ENCODE data around the gene CREM.

The CREM gene

DNA sequence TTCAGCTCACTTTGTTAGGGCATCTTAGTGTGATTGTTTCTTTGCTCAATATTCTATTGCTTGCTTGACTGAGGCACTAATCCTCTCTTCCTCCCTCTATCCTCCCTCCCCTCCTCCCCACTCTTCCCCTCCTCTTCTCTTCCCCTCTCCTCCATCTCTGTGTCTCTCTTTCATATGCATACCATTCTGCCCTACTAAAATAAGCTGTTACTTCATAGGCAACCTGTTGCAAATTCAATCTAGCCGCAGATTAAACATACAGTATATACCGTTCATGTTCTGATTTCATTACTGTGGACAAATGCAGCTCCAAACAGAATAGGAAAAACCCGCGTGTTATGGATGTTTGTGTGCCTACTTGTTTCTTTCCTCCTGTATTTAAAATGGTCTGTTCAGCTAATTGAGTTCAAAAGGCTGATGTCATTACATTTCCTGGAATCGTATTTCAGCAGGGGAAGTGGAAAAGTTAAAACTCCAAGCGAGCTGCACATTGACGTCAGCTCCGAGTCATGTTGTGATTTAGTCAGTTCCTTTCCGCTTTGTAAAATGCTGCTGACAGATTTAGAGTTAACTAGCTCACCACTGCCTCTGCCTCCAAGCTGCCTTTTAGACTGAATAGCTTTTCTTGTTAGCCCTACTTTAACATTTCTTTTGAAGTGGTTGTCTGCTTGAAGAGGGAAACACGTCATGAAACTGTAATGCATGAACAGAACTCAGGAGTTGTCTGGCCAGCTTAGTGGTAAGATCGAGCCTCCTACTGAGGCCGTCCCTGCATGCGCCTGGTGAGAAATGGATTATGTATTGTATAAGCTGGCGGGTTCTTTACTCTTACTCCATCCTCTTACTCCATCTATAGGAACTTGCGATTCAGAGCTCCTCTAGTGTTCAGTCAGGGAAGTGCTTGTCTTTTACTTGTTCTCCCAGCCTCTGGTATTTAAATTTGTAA, 69.0 kb downstream of the CREM start:
- Mint-ChIP-seq H3K4me3 (peak overlapping the region; percentile 84), H3K27ac (peak overlapping the region; percentile 98), H3K36me3 (ENCODE audit: low read depth) (peaks cover 25% of the 10 kb centered on the region), H3K27me3 (ENCODE audit: low read depth, poor library complexity) (no peaks in the 10 kb centered on the region), H3K9me3 (no peaks in the 10 kb centered on the region), H3K4me1 (peaks cover 35% of the 10 kb centered on the region)
- DNase-seq = peak; percentile 29
- TF ChIP-seq, protein P1, sequence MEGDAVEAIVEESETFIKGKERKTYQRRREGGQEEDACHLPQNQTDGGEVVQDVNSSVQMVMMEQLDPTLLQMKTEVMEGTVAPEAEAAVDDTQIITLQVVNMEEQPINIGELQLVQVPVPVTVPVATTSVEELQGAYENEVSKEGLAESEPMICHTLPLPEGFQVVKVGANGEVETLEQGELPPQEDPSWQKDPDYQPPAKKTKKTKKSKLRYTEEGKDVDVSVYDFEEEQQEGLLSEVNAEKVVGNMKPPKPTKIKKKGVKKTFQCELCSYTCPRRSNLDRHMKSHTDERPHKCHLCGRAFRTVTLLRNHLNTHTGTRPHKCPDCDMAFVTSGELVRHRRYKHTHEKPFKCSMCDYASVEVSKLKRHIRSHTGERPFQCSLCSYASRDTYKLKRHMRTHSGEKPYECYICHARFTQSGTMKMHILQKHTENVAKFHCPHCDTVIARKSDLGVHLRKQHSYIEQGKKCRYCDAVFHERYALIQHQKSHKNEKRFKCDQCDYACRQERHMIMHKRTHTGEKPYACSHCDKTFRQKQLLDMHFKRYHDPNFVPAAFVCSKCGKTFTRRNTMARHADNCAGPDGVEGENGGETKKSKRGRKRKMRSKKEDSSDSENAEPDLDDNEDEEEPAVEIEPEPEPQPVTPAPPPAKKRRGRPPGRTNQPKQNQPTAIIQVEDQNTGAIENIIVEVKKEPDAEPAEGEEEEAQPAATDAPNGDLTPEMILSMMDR (IDR thresholded peaks at IDR 0.05) = peak; percentile 83

DNA sequence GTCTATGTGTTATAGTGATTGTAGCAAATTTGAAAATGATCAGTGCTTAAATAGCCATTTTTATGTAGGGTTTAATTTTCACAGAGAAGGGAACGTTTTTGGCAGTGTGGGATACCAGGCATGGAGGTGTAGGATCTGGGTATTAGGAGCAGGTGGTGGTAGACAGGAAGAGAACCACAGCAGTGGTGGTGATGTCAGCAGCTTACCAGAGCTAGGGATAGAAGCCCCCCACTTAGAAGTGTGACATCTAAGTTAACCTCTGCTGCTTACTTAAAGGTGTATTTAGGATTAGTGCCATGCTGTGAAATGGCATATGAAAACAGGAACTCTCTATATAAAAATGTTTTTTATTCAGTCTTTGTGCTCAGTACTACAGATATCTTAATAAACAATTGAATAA, 73.8 kb downstream of the CREM start:
- TF ChIP-seq, protein P1 (IDR thresholded peaks at IDR 0.05) = no peak
- Mint-ChIP-seq H3K9me3 (no peaks in the 10 kb centered on the region), H3K27ac (no peak overlapping the region), H3K27me3 (ENCODE audit: low read depth, poor library complexity) (no peaks in the 10 kb centered on the region), H3K4me3 (no peak overlapping the region), H3K36me3 (ENCODE audit: low read depth) (no peaks in the 10 kb centered on the region), H3K4me1 (peaks cover 14% of the 10 kb centered on the region)
- no peak for DNase-seq

DNA sequence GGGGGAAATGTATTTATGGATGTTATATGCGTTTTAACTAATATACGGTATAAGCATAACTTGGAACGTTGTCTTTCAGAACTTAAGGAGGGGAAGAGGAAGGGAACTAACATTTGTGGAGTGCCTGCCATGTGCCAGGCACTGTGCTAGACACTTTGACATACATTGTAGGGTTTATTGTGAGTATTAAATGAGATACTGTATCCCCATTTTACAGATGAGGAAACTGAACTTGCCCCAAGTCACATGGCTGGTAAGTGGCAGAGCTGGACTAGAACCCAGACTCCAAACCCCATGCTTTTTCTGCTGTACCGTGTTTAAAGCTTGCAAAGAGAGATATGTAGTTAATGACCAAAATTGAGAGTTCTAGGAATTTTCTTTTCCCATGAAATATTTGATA, 74.6 kb downstream of the CREM start:
- Mint-ChIP-seq H3K27ac (no peak overlapping the region), H3K27me3 (ENCODE audit: low read depth, poor library complexity) (no peaks in the 10 kb centered on the region), H3K4me3 (no peak overlapping the region), H3K4me1 (peaks cover 7% of the 10 kb centered on the region), H3K36me3 (ENCODE audit: low read depth) (no peaks in the 10 kb centered on the region), H3K9me3 (no peaks in the 10 kb centered on the region)
- DNase-seq = no peak
- TF ChIP-seq, protein P1 (IDR thresholded peaks at IDR 0.05) = no peak

DNA sequence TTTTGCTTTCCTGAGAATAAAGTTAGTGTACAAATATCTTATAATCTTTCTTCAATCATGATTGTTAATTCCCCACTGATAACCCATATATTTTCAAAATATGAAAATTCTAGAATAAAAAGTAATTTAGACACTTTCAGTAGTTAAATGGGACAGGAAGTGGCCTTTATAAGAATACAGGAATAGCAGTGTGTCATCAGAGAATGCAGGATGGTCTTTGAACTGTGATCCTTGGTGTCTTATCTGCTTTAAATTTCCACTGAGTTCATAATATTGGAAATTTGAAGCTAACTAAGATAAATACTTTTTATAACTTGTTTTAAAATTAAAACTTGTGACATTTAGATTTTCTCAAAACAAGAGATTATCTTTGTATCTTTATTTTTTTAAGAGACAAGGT, 75.4 kb downstream of the CREM start:
- Mint-ChIP-seq H3K27ac (no peak overlapping the region), H3K4me1 (peaks cover 4% of the 10 kb centered on the region), H3K4me3 (no peak overlapping the region), H3K27me3 (ENCODE audit: low read depth, poor library complexity) (no peaks in the 10 kb centered on the region), H3K9me3 (no peaks in the 10 kb centered on the region), H3K36me3 (ENCODE audit: low read depth) (peaks cover 7% of the 10 kb centered on the region)
- TF ChIP-seq, protein P1 (IDR thresholded peaks at IDR 0.05) = no peak
- no peak for DNase-seq

DNA sequence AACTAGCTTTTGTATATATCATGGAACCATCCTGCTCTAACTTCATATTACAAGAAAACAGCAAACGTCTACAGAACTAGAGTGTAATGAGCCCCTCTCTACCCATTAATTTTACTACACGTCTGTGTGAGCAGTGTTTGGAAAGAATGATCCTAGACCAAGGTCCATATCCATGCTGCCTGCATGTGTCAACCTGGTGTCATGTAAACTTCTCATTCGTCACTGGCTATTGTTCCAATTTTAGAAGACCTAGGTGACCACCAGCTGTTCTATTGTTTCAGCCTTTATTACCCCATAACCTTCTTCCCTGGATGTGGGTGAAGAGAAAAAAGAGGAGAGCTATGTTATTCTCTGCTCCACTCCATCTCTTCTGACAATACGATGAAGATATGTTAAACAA, 77.1 kb downstream of the CREM start:
- no peak for DNase-seq
- H3K27me3 Mint-ChIP-seq (ENCODE audit: low read depth, poor library complexity) = no peaks in the 10 kb centered on the region
- H3K4me3 Mint-ChIP-seq = no peak overlapping the region
- peaks cover 19% of the 10 kb centered on the region for H3K36me3 Mint-ChIP-seq (ENCODE audit: low read depth)
- H3K9me3 Mint-ChIP-seq = no peaks in the 10 kb centered on the region
- TF ChIP-seq, protein P1 (IDR thresholded peaks at IDR 0.05) = no peak
- no peak overlapping the region for H3K27ac Mint-ChIP-seq
- H3K4me1 Mint-ChIP-seq = peaks cover 4% of the 10 kb centered on the region
